ENCODE results near the gene SLC35A2.

DNA sequence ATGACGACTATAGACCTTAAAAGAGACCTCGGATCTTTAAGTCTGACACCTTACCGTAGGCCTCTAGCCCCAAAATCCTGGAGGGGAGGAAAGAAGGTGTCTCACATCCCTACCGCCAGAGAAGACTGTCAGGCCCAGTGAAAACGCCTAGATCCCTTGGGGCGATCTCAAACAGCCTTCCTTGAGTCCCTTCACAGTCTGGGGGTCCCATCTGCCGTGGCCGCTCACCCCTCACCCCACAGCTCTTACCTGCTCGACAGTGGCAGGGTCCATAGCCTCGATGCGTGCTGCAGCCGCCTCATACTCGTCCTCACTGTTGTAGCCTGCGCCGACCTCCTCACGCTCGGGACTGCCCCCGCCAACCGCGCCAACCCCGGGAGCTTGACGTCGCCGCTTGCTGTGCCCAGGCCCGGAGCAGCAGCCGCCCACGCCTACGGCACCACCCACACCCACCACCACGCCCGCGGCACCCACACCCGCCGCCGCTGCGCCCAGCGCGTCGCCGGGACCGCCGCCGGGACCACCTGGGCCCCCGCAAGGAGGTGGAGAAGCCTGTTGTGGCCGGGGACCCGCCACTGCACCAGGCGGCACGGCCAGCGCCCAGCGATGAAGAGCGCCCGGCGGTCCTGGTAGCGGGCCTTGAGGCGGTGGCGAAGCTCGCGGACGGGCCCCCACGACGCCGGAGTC is 45.4 kb upstream of the SLC35A2 start:
- TF ChIP-seq, protein P1, sequence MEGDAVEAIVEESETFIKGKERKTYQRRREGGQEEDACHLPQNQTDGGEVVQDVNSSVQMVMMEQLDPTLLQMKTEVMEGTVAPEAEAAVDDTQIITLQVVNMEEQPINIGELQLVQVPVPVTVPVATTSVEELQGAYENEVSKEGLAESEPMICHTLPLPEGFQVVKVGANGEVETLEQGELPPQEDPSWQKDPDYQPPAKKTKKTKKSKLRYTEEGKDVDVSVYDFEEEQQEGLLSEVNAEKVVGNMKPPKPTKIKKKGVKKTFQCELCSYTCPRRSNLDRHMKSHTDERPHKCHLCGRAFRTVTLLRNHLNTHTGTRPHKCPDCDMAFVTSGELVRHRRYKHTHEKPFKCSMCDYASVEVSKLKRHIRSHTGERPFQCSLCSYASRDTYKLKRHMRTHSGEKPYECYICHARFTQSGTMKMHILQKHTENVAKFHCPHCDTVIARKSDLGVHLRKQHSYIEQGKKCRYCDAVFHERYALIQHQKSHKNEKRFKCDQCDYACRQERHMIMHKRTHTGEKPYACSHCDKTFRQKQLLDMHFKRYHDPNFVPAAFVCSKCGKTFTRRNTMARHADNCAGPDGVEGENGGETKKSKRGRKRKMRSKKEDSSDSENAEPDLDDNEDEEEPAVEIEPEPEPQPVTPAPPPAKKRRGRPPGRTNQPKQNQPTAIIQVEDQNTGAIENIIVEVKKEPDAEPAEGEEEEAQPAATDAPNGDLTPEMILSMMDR (IDR thresholded peaks at IDR 0.05; ENCODE audit: low read length), result no peak
- TF ChIP-seq EZH2 (IDR thresholded peaks at IDR 0.05; ENCODE audit: borderline replicate concordance, low read length), result no peak
